GM21717 (cell line): ENCODE data around the gene MRPL34.

ENCODE experiments used
- ATAC-seq: cut with Tn5 transposase; IDR thresholded peaks from one replicate; pipeline ENCODE4 v1.9.1; 2021; ENCODE audit warnings: mild to moderate bottlenecking, moderate library complexity; ENCODE audit not compliant: unreplicated experiment

Gene MRPL34

DNA sequence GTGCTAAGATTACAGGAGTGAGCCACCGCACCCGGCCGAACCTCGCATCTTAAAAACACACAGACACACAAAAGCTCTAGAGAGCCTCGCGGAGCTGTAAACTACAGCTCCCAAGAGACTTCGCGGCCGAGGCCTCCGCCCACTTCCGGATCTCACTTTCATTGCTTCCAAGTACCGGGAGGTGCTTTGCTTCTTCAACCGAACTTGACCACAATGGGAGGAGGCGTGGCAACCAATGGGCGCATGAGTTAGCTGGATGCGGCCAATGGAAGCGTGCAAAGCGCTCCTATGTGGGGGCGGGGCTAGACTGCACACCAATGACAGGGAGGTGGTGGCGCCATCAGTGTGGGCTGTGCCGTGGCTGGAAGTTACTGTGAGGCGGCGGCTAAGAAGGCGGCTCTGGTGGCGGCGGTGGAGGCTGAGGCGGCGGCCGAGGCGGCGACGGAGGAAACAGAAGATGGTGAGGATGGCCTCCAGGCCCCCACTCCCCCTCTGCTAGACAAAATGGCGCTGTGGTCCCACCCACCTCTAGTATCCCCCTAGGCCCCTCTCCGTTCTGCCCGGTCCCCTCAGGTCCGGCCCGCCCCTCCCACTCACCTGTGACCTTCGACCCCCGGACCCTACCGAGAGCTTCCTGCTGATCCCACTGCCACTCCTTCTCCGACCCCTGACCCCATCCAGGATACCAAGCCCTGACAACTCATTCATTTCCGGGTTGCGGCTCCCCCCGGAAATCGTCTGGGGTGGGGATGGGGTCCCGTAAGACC is 3.7 kb downstream of the MRPL34 start, which contains the start of gene DDA1:
Gene DDA1 (plus strand): TSS at position 366 of the 767 bp plus-strand sequence. CDS start 92 bp downstream, at position 458.
- ATAC-seq: peak; percentile 50

- no peak for ATAC-seq
Observed at GRCh38 chr19:17309965-17310461, 4.3 kb downstream of the MRPL34 start.

GRCh38 chr19:17311455-17312188 is 6.0 kb downstream of the MRPL34 start:
- no peak for ATAC-seq

DNA sequence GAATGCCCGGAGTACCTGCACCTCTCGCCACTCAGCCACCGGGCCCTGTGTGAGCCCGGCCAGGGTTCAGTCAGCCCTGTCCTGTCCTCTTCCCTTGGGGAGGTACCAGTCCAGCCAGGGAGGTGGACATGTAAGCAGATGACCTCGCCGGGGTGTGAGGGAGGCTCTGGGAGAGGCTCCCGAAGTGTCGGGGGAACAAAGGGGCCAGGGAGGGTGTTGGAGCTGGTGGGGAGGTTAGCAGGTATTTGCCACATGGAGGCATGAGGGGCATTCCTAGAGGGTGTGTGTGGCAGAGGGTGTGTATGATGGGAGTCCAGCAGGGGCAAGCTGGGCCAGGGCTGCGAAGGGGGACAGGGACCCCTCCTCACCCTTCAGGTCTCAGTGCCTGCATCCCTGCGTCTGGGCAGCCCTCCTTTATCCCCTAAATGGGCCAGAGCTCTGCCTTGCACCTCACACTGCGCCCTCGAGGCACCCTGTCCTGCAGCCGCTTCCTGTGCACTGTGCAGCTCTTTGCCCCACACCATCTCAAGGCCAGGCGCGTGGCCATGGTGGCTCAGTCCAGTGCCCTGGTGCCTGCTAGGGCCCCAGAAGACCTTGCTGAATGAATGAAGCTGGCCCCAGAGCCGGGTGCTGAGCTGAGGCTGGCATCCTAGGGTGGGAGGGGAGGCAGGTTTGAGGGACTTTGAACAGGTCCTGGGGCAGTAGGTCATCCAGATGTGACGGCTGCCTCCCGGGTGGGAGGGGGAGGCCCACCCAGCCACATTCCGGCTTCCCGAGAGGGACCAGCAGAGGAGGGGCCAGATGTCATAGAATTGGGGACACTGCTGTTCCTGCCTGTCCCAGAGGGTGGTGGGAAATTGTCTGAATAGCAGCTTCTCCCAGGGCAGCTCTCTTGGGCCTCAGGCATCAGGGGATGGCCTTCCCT is 6.8 kb downstream of the MRPL34 start:
- ATAC-seq: no peak

- ATAC-seq: no peak
Observed at GRCh38 chr19:17314007-17314593, 8.4 kb downstream of the MRPL34 start.

GRCh38 chr19:17318966-17319365 is 13.3 kb downstream of the MRPL34 start:
- no peak for ATAC-seq

DNA sequence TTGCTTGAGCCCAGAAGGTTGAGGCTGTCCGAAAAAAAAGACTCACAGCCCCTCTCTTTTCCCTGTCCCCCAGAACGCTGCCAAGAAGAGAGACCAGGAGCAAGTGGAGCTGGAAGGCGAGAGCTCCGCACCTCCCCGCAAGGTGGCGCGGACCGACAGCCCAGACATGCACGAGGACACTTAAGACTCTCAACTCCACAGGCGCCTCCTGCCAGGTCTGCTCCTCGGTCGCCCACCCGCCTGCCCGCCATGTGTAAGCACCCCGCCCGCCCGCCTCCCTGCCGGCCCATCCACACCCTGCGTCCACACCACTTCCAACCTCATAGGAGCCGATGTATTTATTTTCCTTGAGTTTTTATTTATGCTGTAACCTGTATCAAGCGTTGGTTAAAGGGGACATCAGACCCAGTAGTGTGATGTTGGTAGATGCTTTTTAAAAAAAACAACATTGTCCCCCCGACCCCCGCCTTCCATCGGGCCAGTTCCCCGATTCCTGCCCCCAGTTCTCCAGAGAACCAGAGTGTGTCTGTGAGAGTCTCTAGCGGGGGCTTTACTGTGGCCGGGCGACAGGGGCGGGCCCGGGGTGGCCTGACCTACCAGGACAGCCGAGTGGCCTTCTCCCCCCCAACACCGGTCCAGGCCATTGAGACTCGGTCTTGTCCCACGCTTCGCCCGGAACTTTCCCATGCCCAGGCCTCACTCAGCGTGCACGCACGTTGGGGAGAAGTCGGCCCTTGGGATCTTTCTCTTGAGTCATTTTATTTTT is 14.0 kb downstream of the MRPL34 start:
- ATAC-seq: no peak

DNA sequence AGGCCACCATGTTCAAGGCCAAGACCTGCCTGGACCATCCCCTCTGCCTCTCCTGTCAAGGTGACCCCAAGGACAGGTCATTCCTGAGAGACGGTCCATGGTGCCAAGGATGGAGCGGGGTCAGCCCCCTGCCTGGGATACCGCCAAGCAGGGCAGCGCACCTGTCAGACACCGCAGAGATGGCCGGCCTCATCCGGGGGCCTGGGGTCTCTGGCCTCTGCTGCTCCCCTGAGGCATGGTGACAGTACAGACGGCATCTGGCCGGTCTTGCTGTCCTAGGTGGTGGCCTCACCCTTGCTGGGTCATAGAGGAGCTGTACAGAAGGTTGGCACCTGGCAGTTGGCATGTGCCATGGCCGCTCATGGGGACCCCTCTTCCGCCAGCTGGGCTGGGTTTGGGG is 14.8 kb downstream of the MRPL34 start:
- no peak for ATAC-seq

GRCh38 chr19:17321655-17322489 is 16.2 kb downstream of the MRPL34 start:
- no peak for ATAC-seq

GRCh38 chr19:17322854-17323253 is 17.2 kb downstream of the MRPL34 start:
- no peak for ATAC-seq

DNA sequence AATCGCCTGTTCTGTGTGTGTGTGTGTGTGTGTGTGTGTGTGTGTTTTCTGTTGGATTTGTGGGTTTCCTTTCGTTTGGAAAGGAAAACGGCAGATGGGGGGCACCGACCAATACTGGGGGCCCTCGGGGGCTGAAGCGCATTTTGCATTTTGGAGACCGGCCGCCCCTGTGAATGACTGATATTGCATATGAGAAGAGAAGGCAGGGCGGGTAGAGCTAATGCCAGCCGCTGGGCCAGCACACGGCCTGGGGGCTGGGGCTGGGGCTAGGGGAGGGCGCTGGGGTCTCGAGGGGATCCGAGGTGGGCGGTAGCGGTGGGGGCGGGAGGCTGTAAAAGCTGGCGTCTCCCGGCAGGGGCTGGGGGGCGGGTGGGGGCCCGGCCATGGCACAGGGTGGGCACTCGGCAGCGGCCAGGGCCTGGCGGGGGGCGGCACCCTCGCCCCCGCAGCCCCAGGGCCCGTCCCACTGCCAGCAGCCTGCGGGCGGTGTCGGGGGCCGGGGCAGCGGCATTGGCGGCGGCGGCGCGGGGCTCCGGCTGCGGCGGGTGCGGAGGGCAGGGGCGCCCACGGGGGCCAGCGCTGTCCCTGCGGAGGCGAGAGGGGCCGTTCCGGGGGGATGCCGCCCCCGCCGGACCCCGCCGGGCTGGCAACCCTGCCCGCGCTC is 17.8 kb downstream of the MRPL34 start:
- no peak for ATAC-seq

DNA sequence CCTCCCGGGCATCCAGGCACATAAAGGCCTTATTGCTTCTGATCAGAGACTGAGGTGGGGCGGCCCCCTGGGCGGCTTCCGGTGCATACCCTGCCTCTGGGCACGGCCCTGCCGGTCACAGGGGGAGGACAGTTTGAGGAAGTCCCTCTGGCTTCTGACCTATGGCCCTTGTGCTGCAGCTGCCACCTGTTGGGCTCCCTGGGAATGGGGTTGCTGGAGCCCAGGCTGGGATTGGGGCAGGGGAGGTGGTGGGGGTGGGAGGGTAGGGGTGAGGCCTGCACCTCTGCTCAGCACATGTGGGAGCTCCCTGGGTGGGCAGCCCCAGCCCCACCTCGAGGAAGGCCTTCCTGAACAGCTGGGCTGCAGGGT is 18.3 kb downstream of the MRPL34 start:
- no peak for ATAC-seq

DNA sequence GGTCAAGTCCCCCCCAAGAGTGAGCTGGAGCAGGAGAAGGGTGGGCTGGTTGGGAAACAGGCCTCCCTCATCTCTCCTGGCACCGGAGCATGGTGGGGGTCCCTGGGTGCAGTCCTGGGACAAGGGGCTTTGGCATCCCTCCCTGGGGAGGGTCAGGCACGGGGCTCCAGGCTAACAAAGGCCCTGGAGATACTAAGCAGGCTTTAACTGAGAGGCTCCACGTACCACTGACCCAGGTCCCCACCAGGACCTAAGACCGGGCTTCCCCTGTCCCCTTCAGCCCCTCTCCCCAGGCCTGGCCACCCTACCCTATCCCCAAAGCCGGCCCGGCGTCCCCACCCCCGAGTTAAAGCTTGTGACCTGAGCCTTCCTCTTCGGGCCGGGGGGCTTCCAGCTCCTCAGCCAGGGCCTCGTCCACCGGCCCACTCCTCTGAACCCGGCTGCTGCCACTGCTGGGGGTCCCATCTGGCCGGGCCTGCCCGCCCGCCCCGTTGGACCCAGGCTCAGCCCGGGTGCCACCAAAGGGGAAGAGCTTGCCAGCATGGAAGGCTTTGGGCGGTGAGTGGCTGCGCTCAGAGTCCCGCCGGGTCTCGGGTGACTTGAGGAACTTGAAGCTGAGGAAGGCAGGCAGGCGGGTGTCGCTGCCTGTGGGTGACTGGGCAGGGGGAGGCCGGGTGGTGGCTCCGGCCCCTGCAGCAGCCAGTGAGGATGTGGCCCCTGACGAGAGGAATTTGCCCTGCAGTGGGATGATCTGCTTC is 18.9 kb downstream of the MRPL34 start:
- ATAC-seq: no peak

DNA sequence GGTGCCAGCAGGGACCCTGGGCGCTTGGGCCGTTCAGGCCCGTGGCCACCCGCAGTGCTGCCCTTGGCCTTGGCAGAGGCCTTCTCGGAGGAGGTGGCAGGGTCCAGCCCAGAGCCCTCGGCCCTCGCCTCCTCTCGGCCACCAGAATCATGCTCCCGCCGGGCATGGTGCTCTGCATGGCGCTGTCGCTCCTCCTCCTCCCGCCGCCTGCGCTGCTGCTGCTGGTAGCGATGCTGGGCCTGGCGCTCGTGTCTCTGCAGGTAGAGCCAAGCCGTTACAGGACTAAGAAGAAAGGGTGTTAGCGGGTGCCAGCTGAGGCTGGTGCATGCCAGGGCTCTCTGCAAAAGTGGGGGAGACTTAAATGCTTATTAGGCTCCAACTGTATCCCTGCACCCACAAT is 19.5 kb downstream of the MRPL34 start:
- no peak for ATAC-seq

- ATAC-seq: no peak
Observed at GRCh38 chr19:17325881-17326594, 20.4 kb downstream of the MRPL34 start.

GRCh38 chr19:17326595-17326966 is 20.9 kb downstream of the MRPL34 start:
- ATAC-seq: no peak

GRCh38 chr19:17327068-17327653 is 21.5 kb downstream of the MRPL34 start:
- ATAC-seq: no peak
